ENCODE results near the gene GPC3.

- TF ChIP-seq CTCF (IDR thresholded peaks at IDR 0.05) = no peak
- no peak for TF ChIP-seq ZFX (IDR thresholded peaks at IDR 0.05; ENCODE audit: borderline replicate concordance)
Observed at GRCh38 chrX:133985967-133986683, 731 bp upstream of the GPC3 start.
